Activated effector memory CD4-positive, alpha-beta T cell treated with Interleukin-2 at 50 U/mL for 16 hours (primary cell): ENCODE results near the gene RUNDC1.
"Not testable (repeated sequence)": the region's sequence is repeated elsewhere in the genome, so short reads cannot be mapped to it uniquely, and the experiment has no call there.

Experiments
- DNase-seq: peaks from one replicate; pipeline ENCODE4 v3.0.0-alpha.2; 2020

RUNDC1 gene

DNA sequence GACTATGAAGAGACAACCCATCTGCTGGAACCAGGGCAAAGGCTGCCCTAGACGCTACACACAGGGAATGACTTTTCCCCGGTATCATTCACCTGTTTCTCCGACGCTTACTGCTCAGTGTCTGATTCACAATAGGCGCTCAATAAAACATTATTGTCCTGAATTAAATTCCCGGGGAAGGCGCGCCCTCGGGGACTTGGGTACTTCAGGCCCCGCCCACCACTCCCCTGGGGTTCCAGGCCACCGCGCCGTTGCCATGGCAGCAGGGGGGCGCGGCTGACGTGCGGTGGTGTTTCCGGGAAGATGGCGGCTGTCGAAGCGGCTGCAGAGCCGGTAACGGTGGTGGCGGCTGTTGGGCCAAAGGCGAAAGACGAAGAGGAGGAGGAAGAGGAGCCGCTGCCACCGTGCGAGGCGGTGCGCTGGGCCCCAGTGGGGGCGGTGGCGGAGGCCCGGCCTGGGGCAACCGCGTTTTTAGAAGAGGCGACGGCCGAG is at the start of gene RUNDC1:
TSS of gene RUNDC1 (plus strand) at position 292 of the 492 bp plus-strand sequence. CDS start at position 304, 12 bp downstream.
- DNase-seq, result peak; percentile 86

- DNase-seq, result no peak
Observed at GRCh38 chr17:42937712-42938596, 42.4 kb upstream of the RUNDC1 start.

- no peak for DNase-seq
Observed at GRCh38 chr17:42944211-42944610, 36.2 kb upstream of the RUNDC1 start.

GRCh38 chr17:42946812-42947211 is 33.6 kb upstream of the RUNDC1 start:
- DNase-seq, result no peak

GRCh38 chr17:42950044-42950783 is 30.2 kb upstream of the RUNDC1 start:
- DNase-seq, result no peak

GRCh38 chr17:42953669-42954068 is 26.7 kb upstream of the RUNDC1 start:
- DNase-seq, result no peak

- DNase-seq, result peak; percentile 81
Observed at GRCh38 chr17:42964161-42964932, 16.0 kb upstream of the RUNDC1 start, which contains the start of gene AARSD1. TSS of gene AARSD1 (minus strand) at chr17:42964454. CDS start at chr17:42964440, 14 bp downstream.

DNA sequence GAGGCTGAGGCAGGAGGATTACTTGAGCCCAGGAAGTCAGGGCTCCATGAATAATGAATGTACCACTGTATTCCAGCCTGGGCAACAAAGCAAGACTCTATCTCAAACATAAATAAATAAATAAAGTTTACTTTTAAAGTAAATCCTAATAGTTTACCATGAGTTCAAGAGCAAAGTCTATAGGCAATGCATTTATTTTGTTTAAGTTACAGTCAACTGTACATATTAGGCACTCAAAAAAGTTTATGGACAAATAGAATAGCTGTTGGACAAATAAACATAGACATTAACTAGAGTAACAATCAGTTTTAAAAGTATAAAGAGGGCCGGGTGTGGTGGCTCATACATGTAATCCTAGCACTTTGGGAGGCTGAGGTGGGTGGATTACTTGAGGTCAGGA is 12.4 kb upstream of the RUNDC1 start:
- DNase-seq, result no peak

- no peak for DNase-seq
Observed at GRCh38 chr17:42969001-42969581, 11.3 kb upstream of the RUNDC1 start.

GRCh38 chr17:42971589-42971988 is 8.8 kb upstream of the RUNDC1 start:
- DNase-seq, result no peak

DNA sequence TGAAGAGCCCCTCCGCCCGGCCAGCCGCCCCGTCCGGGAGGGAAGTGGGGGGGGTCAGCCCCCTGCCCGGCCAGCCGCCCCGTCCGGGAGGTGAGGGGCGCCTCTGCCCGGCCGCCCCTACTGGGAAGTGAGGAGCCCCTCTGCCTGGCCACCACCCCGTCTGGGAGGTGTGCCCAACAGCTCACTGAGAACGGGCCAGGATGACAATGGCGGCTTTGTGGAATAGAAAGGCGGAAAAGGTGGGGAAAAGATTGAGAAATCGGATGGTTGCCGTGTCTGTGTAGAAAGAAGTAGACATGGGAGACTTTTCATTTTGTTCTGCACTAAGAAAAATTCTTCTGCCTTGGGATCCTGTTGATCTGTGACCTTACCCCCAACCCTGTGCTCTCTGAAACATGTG is 7.0 kb upstream of the RUNDC1 start:
- not testable (repeated sequence) for DNase-seq

DNA sequence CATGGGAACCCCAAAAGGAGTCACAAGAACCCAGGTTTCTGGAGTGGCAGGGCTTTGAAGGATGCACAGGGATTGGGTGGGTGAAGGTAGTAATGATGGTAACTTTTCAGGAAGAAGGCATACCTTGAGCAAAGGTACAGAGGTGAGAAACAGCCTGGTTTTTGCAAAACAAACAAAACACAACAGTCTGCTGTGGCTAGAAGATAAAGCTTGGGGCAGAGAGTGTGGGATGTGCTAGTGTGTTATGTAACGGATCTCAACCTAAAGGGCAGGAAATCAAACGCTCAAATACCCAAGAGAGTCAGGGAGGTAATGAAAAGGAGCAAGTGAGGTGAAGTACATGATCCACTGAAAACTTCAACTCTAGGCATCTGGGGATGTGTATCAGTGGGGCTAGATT is 5.1 kb upstream of the RUNDC1 start:
- no peak for DNase-seq

DNA sequence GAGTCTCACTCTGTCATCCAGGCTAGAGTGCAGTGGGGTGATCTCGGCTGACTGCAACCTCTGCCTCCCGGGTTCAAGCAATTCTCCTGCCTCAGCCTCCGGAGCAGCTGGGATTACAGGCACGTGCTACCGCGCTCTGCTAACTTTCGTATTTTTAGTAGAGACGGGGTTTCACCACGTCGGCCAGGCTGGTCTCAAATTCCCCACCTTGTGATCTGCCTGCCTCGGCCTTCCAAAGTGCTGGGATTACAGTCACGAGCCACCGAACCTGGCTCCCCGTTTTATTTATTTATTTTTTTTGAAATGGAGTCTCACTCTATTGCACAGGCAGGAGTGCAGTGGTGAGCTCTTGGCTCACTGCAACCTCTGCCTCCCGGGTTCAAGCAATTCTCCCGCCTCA is 4.7 kb upstream of the RUNDC1 start:
- not testable (repeated sequence) for DNase-seq

DNA sequence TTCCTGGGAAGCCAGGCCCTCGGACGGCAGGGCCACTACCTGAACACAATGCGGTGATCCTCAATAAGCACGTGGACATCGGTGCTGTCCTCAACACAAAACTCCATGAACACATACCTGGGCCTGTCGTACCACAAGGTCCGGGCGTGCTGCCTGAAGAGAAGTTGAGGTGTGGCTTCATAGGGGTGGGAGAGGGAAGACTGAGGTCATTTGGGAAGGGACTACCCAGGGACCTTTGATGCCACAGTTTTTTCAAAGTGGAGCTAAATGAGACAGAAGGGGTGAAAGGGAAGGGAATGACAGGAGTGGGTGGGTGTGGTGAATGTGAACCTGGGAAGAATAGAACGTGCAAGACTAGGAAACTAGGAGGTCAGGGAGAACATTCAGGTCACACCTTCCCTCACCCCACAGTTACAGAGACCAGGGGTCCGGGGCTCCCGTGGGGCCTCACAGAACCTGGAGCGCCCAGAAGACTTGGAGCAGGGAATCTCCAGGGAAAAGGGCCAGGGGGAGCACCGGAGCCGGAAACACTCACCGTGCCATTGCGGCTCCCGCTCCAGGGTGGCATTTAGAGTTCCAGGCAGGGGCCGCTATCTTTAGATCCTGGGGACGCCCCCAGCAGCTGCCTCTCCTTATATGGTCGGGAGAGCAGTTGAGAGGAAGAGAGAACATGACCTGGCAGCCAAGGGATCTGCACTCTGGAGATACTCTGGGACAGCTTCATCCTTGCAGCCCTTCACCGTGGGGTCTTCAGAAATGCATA is 673 bp upstream of the RUNDC1 start, which contains the start of gene PTGES3L:
TSS of gene PTGES3L (minus strand) at position 570 of the 763 bp plus-strand sequence. CDS start at position 543, 27 bp downstream.
- DNase-seq, result no peak

GRCh38 chr17:42980766-42981397 is 517 bp downstream of the RUNDC1 start:
- peak; percentile 31 for DNase-seq

DNA sequence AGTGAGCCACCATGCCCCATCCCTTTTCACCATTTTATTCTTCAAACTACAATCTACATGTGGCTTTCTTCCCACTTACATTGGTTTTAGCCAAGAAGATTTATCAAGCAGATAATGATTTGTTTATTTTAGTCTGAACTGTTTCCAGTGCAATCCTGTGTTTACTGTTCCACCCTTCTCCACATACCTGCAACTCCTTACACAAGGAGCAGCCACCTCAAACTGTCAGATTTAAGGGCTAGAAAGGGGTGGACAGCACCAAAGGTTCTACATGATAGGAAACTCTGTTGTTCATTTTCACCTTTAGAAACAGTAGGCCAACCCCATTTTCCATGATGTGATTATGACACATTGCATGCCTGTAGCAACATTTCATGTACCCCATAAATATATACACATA is 1.9 kb downstream of the RUNDC1 start:
- no peak for DNase-seq

- no peak for DNase-seq
Observed at GRCh38 chr17:42985225-42985624, 4.9 kb downstream of the RUNDC1 start.

DNA sequence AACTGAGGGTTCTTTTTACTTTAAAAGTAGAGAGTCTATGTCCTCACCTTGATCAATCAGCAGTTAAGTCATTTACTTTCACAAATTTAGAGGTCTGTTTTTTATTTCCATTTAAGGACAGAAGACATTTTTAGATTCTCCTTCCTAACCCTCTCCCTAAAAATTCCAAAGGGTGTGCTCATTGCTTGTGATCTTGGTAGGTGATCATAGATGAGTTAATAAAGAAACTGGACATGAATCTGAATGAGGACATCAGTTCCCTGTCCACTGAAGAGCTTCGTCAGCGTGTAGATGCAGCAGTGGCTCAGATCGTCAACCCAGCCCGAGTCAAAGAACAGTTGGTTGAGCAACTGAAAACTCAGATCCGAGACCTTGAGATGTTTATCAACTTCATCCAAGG is 8.8 kb downstream of the RUNDC1 start:
- no peak for DNase-seq

- DNase-seq, result no peak
Observed at GRCh38 chr17:42989726-42990652, 9.6 kb downstream of the RUNDC1 start.

- DNase-seq, result no peak
Observed at GRCh38 chr17:42991471-42991870, 11.1 kb downstream of the RUNDC1 start.
